ENCODE results near the gene C4orf17. TPM values are rescaled to one million over a fixed set of nuclear protein-coding genes. Genes with fewer than 3 reads are reported as not detected.

The C4orf17 gene
- polyA plus RNA-seq, 1 of the 3 experiments (the other 2 are of a cell fraction), result not detected

DNA sequence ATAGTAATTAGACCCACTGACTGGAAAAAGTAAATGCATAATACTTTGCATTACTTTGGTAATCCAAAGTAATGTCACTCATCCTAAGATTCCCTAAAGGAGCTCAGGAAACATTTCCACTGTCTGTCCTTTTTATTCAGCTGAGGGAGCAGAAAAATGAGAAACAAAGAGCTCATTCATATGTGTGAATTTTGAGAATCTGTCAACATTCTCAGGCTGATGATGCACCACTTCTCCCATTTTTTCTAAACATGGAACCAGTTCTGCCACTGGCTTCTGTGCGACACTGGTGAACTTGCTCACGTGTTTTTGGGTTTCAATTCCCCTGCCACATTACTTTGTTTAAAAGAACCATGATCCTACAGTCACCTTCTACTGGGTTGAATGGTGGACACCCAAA is 47.3 kb upstream of the C4orf17 start (continued):
- TF ChIP-seq, protein P1, sequence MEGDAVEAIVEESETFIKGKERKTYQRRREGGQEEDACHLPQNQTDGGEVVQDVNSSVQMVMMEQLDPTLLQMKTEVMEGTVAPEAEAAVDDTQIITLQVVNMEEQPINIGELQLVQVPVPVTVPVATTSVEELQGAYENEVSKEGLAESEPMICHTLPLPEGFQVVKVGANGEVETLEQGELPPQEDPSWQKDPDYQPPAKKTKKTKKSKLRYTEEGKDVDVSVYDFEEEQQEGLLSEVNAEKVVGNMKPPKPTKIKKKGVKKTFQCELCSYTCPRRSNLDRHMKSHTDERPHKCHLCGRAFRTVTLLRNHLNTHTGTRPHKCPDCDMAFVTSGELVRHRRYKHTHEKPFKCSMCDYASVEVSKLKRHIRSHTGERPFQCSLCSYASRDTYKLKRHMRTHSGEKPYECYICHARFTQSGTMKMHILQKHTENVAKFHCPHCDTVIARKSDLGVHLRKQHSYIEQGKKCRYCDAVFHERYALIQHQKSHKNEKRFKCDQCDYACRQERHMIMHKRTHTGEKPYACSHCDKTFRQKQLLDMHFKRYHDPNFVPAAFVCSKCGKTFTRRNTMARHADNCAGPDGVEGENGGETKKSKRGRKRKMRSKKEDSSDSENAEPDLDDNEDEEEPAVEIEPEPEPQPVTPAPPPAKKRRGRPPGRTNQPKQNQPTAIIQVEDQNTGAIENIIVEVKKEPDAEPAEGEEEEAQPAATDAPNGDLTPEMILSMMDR (IDR thresholded peaks at IDR 0.05), result no peak

- no peaks in the 10 kb centered on the region for H3K9me3 ChIP-seq
- no peak overlapping the region for H3K9ac ChIP-seq
- H3K36me3 ChIP-seq (replicated peaks in 1 of 2; ENCODE audit: control insufficient read depth in 1 of 2, insufficient read depth in 2 of 2, low read length in 1 of 2), result no peaks in the 10 kb centered on the region
- H3K4me3 ChIP-seq (ENCODE audit: low read depth in 2 of 2, low read length in 1 of 2), result no peak overlapping the region
- TF ChIP-seq CHD2 (IDR thresholded peaks at IDR 0.05; ENCODE audit: low read length, partially characterized antibody) (no peak), TCF12 (IDR thresholded peaks at IDR 0.05) (no peak), FOXM1 (IDR thresholded peaks at IDR 0.05; ENCODE audit: low read depth) (no peak), POLR2AphosphoS5 (IDR thresholded peaks at IDR 0.05; ENCODE audit: low read depth, low read length) (no peak), NRF1 (IDR thresholded peaks at IDR 0.05; ENCODE audit: low read depth, low read length) (no peak), REST (IDR thresholded peaks at IDR 0.05; ENCODE audit: low read depth, low read length) (no peak), IRF3 (IDR thresholded peaks at IDR 0.05; ENCODE audit: low read depth, low read length) (no peak), MXI1 (IDR thresholded peaks at IDR 0.05; ENCODE audit: low read depth, low read length) (no peak), MEF2A (IDR thresholded peaks at IDR 0.05; ENCODE audit: borderline replicate concordance, low read depth) (no peak), NFIC (IDR thresholded peaks at IDR 0.05; ENCODE audit: borderline replicate concordance) (no peak)
- TF ChIP-seq, protein P1 (IDR thresholded peaks at IDR 0.05), result no peak
- WGBS (ENCODE audit: low lambda C conversion rate), result 12% methylated on average over 2 of the region's 2 CpGs
- ChIA-PET CTCF (no interaction called here), POLR2A (no interaction called here)
- DNase-seq, result no peak
- no peak overlapping the region for H2AFZ ChIP-seq (ENCODE audit: low read depth)
- no peak overlapping the region for H3K4me2 ChIP-seq
- no peaks in the 10 kb centered on the region for H3K9me2 ChIP-seq
- no peaks in the 10 kb centered on the region; the same call in 1 of the 2 replicates for H3K27me3 ChIP-seq (ENCODE audit: insufficient read depth)
- H3K27ac ChIP-seq (ENCODE audit: low read depth in 2 of 2, low read length in 1 of 2), result no peak overlapping the region
- H4K20me1 ChIP-seq (ENCODE audit: insufficient read depth), result no peaks in the 10 kb centered on the region
- no peaks in the 10 kb centered on the region for H3F3A ChIP-seq (replicated peaks; ENCODE audit: insufficient read depth)
- H3K4me1 ChIP-seq (ENCODE audit: control insufficient read depth in 1 of 2, insufficient read depth in 2 of 2, low read depth in 1 of 2, low read length in 1 of 2), result no peaks in the 10 kb centered on the region
- H3K79me2 ChIP-seq (ENCODE audit: insufficient read depth), result no peaks in the 10 kb centered on the region
Observed at GRCh38 chr4:99467887-99468286, 42.9 kb upstream of the C4orf17 start.

Measured in SK-N-SH (cell line).